ENCODE data around the gene ABRACL. TPM values are rescaled to one million over a fixed set of nuclear protein-coding genes. Genes with fewer than 3 reads are reported as not detected.
"Not testable (repeated sequence)": the region's sequence is repeated elsewhere in the genome, so short reads cannot be mapped to it uniquely, and the experiment has no call there.

Gene ABRACL
- total RNA-seq, 1 experiment from 2014 or later, result 127 TPM

DNA sequence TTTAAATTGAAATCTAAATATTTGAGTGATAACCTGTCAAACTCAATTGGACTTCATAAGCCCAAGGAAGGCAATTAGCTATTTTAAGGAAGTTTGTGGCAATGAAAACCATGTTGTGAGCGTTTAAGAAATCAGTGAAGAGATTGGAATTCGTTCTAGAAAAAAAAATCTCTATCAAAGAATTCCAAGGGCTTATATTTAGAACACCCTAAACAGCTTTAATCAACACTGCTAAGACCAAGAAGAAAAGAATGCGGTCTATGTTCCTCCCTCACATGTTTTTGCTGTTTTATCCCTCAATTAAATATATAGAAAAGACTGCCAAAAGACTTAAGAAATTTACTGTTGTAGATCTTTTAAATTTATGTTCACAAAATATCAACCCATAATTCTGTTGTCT lies 16.6 kb upstream of the ABRACL start:
- DNase-seq (ENCODE audit: low read depth), result no peak

GRCh38 chr6:139013185-139013800 lies 15.3 kb upstream of the ABRACL start:
- no peak for DNase-seq (ENCODE audit: low read depth)

- no peak for DNase-seq (ENCODE audit: low read depth)
These were observed 13.6 kb upstream of the ABRACL start for GRCh38 chr6:139014945-139015344.

DNA sequence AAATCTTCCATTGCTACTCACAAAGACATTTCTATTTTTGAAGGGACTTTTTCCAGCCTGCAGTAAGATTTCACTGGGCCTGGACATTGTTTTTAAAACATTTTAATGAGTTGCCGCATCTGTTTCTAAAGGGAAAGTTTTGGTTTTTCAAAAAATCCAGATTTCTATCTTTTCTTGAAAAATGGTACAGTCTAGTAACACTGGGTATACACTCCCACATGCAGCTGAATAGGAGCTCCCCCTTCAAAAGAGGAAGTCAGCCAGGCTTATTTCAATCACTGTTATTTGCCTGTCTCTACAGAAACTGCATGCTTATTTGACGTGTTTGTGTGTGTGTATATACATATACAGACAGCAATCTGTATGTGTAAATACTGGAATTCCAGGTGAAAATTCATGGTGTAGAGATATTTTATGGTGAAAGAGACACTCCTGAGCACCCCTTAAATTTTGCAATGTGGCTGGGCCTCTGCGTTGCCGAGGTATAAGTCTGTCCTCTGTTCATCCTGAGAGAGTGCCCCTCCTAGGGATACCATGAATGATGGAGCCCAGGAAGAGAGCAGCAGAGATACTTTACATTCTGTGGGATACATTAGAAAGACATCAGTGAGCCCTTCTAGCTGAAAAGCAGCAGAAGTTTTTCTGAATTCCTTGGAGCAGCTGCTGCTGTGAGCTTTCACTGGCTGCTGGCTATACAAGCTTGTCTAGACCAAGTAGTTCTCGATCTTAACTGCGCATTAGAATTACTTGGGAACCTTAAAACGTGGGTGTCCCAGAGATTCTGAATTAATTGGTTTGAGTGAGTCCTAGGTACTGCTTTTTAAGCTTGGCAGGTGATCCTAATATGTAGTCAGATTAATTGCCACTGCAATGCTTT lies 12.0 kb upstream of the ABRACL start:
- no peak for DNase-seq (ENCODE audit: low read depth)

DNA sequence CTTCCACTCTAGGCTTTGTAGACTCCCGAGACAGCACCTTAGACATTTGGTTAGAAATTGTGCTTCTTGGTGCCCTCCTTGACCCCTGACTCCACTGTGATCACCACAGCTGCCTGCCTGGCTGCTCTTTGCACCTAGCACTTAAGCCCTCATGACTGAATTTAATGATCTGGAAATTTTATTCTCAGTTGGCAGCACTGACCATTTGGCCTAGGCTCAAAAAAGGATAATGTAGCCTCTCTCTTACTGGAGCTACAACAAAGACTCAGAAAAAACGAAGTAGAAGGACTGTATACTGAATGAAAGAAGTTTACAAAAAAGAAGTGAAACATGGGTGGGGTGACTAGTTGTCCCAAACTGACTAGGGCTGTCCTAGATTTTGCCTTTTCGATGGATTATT lies 11.3 kb upstream of the ABRACL start:
- DNase-seq (ENCODE audit: low read depth), result peak; percentile 50

GRCh38 chr6:139019722-139020121 lies 8.8 kb upstream of the ABRACL start:
- no peak for DNase-seq (ENCODE audit: low read depth)

DNA sequence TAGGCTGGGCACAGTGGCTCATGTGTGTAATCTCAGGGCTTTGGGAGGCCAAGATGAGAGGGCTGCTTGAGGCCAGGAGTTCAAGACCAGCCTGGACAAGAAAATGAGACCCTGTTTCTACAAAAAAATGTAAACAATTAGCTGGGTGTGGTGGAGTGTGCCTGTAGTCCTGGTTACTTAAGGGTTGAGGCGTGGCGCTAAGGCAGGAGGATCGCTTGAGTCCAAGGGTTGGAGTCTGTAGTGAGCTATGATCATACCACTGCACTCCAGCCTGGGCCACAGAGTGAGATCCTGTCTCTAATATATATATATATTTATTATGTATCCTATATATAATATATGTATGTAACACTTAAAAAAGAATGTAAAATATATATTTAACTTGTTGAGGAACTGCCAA lies 7.9 kb upstream of the ABRACL start:
- DNase-seq (ENCODE audit: low read depth), result no peak

DNA sequence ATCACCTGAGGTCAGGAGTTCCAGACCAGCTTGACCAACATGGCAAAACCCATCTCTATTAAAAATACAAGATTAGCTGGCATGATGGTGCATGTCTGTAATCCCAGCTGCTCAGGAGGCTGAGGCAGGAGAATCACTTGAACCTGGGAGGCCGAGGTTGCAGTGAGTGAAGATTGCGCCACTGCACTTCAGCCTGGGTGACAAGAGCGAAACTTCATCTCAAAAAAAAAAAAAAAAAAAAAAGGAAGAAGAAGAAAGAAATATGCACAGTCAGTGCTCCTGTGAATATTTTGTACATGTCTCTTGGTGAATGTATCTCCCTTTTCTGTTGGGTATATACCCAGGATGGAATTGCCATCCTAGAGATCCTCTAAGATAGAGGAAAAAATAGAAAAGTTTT lies 3.1 kb upstream of the ABRACL start:
- not testable (repeated sequence) for DNase-seq (ENCODE audit: low read depth)

DNA sequence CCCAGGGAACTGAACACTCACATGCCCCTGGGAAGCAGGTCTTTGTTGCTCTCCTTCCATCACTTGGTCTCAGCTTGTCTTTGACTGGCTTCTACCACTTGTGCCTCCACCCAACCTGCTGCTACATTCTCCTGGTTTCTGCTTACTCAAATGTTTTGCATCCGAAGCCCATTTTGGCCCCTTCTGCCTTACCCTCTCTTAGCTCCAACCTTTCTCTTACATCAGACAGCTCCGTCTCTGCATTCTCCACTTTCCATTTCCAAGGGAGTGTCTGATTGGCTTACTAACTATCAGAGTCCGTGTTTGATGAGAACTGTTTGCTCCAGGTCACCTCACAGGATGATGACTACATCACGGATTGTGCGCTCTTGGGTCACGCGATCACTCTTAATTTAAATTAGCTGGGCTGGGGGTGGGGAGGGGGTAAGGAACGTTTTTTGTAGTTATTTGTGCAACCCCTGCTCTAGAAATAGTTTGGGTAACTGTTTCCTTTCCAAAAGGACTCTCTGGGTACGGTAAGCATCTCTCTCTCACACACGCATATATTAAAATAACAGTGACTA lies 844 bp upstream of the ABRACL start:
- no peak for DNase-seq (ENCODE audit: low read depth)

DNA sequence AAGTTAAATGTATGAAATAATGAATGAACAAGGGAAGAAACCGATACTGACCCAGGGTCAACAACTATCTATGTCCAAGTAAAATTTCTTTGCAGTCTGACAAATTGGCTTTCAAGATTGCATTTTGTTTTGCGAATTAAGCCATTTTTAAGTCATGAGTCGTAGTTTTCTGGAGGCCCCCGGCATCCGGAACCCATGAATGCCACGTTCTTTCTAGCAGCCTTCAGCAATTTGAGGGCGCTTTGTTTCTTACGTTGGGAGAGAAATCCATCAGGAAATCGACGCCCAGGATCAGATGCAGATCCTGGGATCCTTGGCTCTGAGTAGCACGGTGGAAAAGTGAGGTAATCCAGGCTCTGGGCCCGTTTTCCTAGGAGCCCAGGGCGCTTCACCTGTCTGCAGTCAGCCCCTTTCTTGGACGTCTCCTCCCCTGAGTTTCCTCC lies 309 bp upstream of the ABRACL start:
- no peak for DNase-seq (ENCODE audit: low read depth)

GRCh38 chr6:139029470-139030227 lies 1.1 kb downstream of the ABRACL start:
- peak; percentile 52 for DNase-seq (ENCODE audit: low read depth)

DNA sequence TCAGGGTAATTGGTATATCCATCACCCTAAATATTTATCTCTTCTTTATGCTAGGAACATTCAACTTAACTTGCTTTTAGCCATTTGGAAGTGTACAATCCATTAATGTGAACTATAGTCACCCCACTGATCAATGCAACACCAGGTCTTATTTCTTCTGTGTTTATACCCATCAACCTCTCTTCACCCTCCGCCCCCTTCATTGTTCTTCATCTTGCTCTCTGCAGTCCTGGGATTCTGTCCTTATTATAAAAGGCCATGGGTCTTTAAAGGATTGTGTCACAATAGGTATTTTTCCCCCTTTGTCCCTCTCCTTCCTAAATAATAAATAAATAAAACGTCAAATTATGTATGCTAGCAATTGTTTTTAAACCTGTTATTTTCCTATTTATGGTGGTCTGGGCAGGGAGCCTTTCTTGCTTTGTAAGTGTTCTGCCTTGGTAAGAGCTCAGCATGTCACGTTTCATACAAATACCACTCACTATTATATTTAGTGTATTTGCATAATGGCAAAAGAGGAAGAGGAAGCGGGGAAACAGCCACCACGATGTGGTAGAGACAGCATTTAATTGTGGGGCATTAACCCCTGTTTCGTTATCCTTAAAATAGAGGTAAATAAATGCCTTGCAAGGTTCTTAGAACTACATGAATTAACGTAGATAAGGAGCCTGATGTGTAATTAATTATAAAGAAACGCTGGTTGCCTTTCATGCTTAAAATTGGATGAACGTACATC lies 1.9 kb downstream of the ABRACL start:
- DNase-seq (ENCODE audit: low read depth), result no peak

- peak; percentile 54 for DNase-seq (ENCODE audit: low read depth)
These were observed 8.9 kb downstream of the ABRACL start for GRCh38 chr6:139037490-139037889.

DNA sequence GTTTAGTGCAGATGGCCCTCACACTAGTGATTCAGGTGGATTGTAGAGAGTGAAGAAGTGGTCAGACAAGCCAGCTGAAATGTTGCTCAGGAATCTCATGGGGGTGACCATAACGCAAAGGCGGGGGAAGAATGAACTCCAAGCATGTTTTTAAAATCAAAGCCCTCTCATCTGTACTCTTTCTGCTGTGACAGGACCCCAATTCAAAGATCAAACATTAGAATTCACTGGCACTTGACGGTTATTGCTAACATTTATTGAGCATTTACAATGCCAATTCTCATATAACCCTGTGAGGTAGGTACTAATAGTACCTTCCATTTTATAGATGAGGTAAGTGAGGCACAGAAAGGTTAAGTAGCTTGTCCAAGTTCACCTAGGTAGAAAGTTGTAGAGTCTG lies 15.7 kb downstream of the ABRACL start:
- no peak for DNase-seq (ENCODE audit: low read depth)

- no peak for DNase-seq (ENCODE audit: low read depth)
These were observed 19.1 kb downstream of the ABRACL start for GRCh38 chr6:139047677-139048076.

DNA sequence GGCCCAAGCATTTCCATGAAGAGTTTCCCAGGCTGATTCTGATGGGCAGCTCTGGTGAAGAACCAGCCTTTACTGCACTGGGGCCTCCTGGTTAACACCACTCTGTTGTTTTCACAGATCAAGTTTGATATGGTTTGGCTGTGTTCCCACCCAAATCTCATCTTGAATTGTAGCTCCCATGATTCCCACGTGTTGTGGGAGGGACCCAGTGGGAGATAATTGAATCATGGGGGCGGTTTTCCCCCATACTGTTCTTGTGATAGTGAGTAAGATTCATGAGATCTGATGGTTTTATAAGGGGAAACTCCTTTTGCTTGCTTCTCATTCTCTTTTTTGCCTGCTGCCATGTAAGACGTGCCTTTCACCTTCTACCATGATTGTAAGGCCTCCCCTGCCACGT lies 20.4 kb downstream of the ABRACL start:
- DNase-seq (ENCODE audit: low read depth), result not testable (repeated sequence)

DNA sequence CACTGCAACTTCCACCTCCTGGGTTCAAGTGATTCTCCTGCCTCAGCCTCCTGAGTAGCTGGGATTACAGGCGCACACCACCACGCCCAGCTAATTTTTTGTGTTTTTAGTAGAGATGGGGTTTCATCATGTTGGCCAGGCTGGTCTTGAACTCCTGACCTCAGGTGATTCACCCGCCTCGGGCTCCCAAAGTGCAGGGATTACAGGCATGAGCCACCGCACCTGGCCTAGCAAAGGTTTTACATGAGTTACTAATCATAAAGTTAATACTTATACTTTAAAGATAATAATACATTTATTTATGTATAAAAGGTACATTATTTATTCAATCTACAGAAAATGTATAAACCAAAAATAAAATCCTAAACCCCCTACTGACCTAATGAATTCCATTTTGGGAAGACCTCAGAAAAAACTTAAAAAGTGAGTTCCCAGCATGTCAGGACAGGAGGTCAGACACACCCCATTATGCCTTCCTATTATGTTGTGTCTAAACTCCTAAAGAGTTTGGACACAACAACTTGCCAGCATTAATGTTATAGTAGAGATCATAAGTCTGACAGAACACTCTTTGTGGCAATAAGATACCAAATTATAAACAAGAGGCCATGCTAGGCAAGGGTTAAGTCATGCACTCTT lies 21.7 kb downstream of the ABRACL start:
- not testable (repeated sequence) for DNase-seq (ENCODE audit: low read depth)

- no peak for DNase-seq (ENCODE audit: low read depth)
These were observed 22.3 kb downstream of the ABRACL start for GRCh38 chr6:139050770-139051313.

DNA sequence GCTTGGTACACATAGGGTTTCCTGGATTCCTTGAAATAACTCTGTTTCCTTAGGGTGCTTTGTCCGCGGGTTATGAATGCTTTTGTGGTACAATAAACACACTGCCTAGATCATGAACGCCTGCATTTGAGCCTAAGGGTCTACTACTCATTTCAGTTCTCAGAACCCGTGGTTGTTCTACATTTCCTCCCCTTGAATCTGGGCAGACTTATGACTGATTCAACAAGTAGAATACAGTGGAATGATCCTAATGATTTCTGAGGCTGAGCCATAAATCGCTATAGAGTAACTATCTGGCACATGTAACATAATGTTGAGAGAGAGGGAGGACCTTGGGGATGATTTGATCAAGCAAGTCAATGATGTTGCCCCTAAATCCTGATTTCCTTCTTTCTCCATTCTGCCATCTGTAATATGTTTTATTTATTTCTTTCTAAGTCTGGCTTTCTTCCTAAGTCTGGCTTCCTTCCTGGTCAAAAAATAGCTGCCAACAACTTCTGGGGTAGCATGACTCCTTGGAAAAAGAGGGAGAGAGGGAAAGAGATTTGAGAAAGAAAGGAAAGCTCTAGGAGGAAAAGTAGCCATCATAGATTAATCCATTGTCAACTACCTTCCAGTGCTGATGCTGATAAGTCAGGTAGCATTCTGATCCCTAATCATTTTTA lies 23.0 kb downstream of the ABRACL start:
- no peak for DNase-seq (ENCODE audit: low read depth)

DNA sequence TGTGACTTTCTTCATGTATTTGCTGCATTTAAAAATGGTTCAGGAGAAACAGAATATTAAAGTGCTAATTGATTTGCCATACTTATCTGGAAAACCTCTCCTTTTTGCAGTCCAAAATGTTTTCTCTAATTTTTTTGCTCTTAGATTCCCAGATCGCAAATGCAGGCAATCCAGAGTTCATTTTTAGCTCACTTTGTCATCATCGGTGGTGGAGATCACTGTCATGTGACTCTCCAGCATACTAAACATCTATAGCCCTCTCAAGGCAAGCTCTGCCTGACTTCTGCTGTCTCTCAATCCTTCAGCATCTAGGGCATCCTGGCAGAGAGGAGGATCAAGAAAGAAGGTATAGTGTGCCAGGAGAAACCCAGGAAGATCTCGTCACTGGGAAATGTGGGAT lies 24.8 kb downstream of the ABRACL start:
- no peak for DNase-seq (ENCODE audit: low read depth)

Data from M059J (cell line).